Mesodermal cell (in vitro differentiated cells): Measurements from ENCODE around the gene MUC5AC.

ENCODE experiments used
- H3K27ac ChIP-seq: 2 replicates; pipeline ENCODE4 v1.7.0; 2013; ENCODE audit warnings: mild to moderate bottlenecking, low read depth, low read length, moderate library complexity; ENCODE audit not compliant: severe bottlenecking
- H3K36me3 ChIP-seq: 2 replicates; pipeline ENCODE4 v1.7.1; 2013; ENCODE audit warnings: mild to moderate bottlenecking, low read length, moderate library complexity; ENCODE audit not compliant: control insufficient read depth, insufficient read depth
- H3K4me1 ChIP-seq: one replicate; pipeline ENCODE4 v1.7.1; 2013; ENCODE audit warnings: mild to moderate bottlenecking, low read length; ENCODE audit not compliant: insufficient read depth, control insufficient read depth, poor library complexity, severe bottlenecking
- H3K4me3 ChIP-seq: 2 replicates; pipeline ENCODE4 v1.7.0; 2013; ENCODE audit warnings: low read length, control low read depth, mild to moderate bottlenecking; ENCODE audit not compliant: insufficient read depth, poor library complexity, severe bottlenecking; ENCODE audit errors: extremely low read depth
- H3K9me3 ChIP-seq: 2 replicates; pipeline ENCODE4 v1.7.1; 2013; ENCODE audit warnings: mild to moderate bottlenecking, low read length, moderate library complexity; ENCODE audit not compliant: control insufficient read depth
- WGBS, 2 experiments: methylation state at CpG; one replicate each; pipeline ENCODE4 v1.1.5; 2013; ENCODE audit warnings: missing lambda C conversion rate in 2 of 2; ENCODE audit not compliant: insufficient coverage in 2 of 2; 5-methylcytosine and 5-hydroxymethylcytosine counted together

The MUC5AC gene

DNA sequence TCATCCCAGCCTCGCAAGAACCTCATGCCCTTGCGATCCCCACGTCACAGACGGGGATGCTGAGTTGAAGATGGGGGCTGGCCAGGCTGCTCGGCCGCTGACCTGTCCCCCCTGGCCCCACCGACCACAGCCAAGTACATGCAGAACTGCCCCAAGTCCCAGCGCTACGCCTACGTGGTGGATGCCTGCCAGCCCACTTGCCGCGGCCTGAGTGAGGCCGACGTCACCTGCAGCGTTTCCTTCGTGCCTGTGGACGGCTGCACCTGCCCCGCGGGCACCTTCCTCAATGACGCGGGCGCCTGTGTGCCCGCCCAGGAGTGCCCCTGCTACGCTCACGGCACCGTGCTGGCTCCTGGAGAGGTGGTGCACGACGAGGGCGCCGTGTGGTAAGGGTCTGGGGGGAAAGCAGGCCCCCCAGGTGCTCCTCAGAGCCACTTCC is 75.1 kb downstream of the MUC5AC start:
- Histone ChIP-seq H3K4me3 (no peak overlapping the region), H3K4me1 (no peaks in the 10 kb centered on the region), H3K9me3 (no peaks in the 10 kb centered on the region), H3K27ac (no peak overlapping the region), H3K36me3 (no peaks in the 10 kb centered on the region)
- WGBS, 2 experiments: 86 to 92% methylated on average over 23 to 26 of the region's 30 CpGs

- Histone ChIP-seq H3K9me3 (no peaks in the 10 kb centered on the region), H3K4me3 (no peak overlapping the region), H3K36me3 (no peaks in the 10 kb centered on the region), H3K27ac (no peak overlapping the region), H3K4me1 (no peaks in the 10 kb centered on the region)
- 87 to 91% methylated on average over 7 to 18 of the region's 21 CpGs for WGBS, 2 experiments
Observed at GRCh38 chr11:1233351-1234053, 75.7 kb downstream of the MUC5AC start.

DNA sequence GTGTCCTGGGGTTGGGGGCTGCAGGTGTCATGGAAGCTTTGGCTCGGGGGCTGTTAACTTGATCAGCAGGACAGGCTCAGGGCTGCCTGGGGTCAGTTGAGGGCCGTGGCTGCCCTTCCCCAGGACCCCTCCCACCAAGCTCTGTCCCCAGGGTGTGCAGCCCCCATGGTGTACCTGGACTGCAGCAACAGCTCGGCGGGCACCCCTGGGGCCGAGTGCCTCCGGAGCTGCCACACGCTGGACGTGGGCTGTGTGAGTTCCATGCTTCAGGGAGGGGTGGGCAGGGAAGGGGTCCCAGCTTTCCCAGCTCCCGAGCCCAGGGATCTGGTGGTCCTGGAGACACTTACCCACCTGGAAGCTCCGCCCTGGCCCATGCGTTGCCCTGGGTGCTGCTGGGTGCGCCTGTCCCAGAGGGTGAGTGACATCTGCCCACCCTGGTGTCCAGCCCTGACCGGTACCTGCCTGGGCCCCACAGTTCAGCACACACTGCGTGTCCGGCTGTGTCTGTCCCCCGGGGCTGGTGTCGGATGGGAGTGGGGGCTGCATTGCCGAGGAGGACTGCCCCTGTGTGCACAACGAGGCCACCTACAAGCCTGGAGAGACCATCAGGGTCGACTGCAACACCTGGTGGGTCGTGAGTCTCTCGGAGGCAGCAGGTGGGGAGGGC is 76.4 kb downstream of the MUC5AC start:
- 85% methylated on average over 17 of the region's 22 CpGs for WGBS, 2 experiments
- Histone ChIP-seq H3K27ac (no peak overlapping the region), H3K4me3 (no peak overlapping the region), H3K36me3 (no peaks in the 10 kb centered on the region), H3K4me1 (no peaks in the 10 kb centered on the region), H3K9me3 (no peaks in the 10 kb centered on the region)

- Histone ChIP-seq H3K4me3 (no peak overlapping the region), H3K27ac (no peak overlapping the region), H3K36me3 (no peaks in the 10 kb centered on the region), H3K4me1 (no peaks in the 10 kb centered on the region), H3K9me3 (no peaks in the 10 kb centered on the region)
- WGBS, 2 experiments: 93 to 94% methylated on average over 17 to 22 of the region's 23 CpGs
Observed at GRCh38 chr11:1234771-1235305, 77.1 kb downstream of the MUC5AC start.

- Histone ChIP-seq H3K36me3 (no peaks in the 10 kb centered on the region), H3K27ac (no peak overlapping the region), H3K9me3 (no peaks in the 10 kb centered on the region), H3K4me3 (no peak overlapping the region), H3K4me1 (no peaks in the 10 kb centered on the region)
- WGBS, 2 experiments: 82 to 84% methylated on average over 19 to 20 of the region's 23 CpGs
Observed at GRCh38 chr11:1235306-1235900, 77.7 kb downstream of the MUC5AC start.

DNA sequence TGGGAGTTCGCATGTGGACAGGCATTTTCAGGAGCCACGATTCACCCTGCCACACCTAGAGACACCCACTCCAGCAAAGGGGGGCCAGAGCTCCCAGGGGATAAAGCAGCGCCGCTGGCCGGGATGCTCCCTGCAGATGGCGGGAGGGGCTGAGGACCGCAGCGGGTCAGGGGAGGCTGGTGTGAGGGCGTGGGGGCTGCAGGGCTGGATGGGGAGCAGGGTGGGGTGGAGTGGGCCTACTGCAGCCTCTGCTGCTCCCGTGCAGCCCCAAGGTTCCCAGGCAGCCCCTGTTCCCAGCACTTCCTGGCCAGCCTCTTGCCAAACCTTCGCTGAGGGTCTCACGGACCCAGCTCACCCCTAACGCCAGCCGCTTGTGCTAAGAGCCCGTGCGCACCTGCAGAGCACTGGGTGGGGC is 78.2 kb downstream of the MUC5AC start:
- no peaks in the 10 kb centered on the region for H3K9me3 ChIP-seq
- no peaks in the 10 kb centered on the region for H3K4me1 ChIP-seq
- H3K36me3 ChIP-seq: no peaks in the 10 kb centered on the region
- H3K4me3 ChIP-seq: no peak overlapping the region
- WGBS, 2 experiments: 79 to 82% methylated on average over 9 to 13 of the region's 16 CpGs
- no peak overlapping the region for H3K27ac ChIP-seq

GRCh38 chr11:1236316-1237127 is 78.8 kb downstream of the MUC5AC start:
- 88 to 90% methylated on average over 35 to 36 of the region's 37 CpGs for WGBS, 2 experiments
- H3K4me3 ChIP-seq: no peak overlapping the region
- H3K9me3 ChIP-seq: no peaks in the 10 kb centered on the region
- no peaks in the 10 kb centered on the region for H3K36me3 ChIP-seq
- no peaks in the 10 kb centered on the region for H3K4me1 ChIP-seq
- H3K27ac ChIP-seq: no peak overlapping the region

- Histone ChIP-seq H3K4me1 (no peaks in the 10 kb centered on the region), H3K9me3 (no peaks in the 10 kb centered on the region), H3K27ac (no peak overlapping the region), H3K36me3 (no peaks in the 10 kb centered on the region), H3K4me3 (no peak overlapping the region)
- 89 to 90% methylated on average over 13 of the region's 13 CpGs for WGBS, 2 experiments
Observed at GRCh38 chr11:1237128-1237580, 79.4 kb downstream of the MUC5AC start.

GRCh38 chr11:1237851-1238250 is 80.1 kb downstream of the MUC5AC start:
- Histone ChIP-seq H3K4me1 (no peaks in the 10 kb centered on the region), H3K4me3 (no peak overlapping the region), H3K9me3 (no peaks in the 10 kb centered on the region), H3K27ac (no peak overlapping the region), H3K36me3 (no peaks in the 10 kb centered on the region)
- 78 to 89% methylated on average over 10 of the region's 10 CpGs for WGBS, 2 experiments
